HepG2 (cell line): ENCODE data around the gene FOLR1. TPM values are rescaled to one million over a fixed set of nuclear protein-coding genes. Genes with fewer than 3 reads are reported as not detected.

ENCODE experiments used
- EEA1 ChIP-seq: sonication (generic); formaldehyde crosslinking; IDR thresholded peaks from 2 replicates; pipeline ENCODE4 v1.5.1; 2020; ENCODE audit warnings: mild to moderate bottlenecking, missing genetic modification reagents, borderline replicate concordance
- FOXJ3 ChIP-seq: sonication (generic); formaldehyde crosslinking; IDR thresholded peaks from 2 replicates; pipeline ENCODE4 v1.4.0; 2020; ENCODE audit warnings: missing genetic modification reagents, mild to moderate bottlenecking, borderline replicate concordance
- HNRNPK ChIP-seq: fragments of 200-400 bp; formaldehyde crosslinking; IDR thresholded peaks from 2 replicates; pipeline ENCODE4 v1.6.1; 2018; ENCODE audit warnings: low read length, low read depth, moderate library complexity, mild to moderate bottlenecking; ENCODE audit not compliant: poor library complexity, severe bottlenecking
- HOXA3 ChIP-seq: sonication (generic); formaldehyde crosslinking; IDR thresholded peaks from 2 replicates; pipeline ENCODE4 v1.5.0; 2020; ENCODE audit warnings: missing genetic modification reagents
- IKZF4 ChIP-seq: sonication (generic); formaldehyde crosslinking; IDR thresholded peaks from 2 replicates; pipeline ENCODE4 v1.5.1; 2020; ENCODE audit warnings: borderline replicate concordance, mild to moderate bottlenecking, low read depth, missing genetic modification reagents; ENCODE audit errors: not compliant biosample characterization
- MEIS2 ChIP-seq: sonication (generic); formaldehyde crosslinking; IDR thresholded peaks from 2 replicates; pipeline ENCODE4 v1.9.0; 2021; ENCODE audit warnings: mild to moderate bottlenecking, missing genetic modification reagents
- RBM22 ChIP-seq: fragments of 200-400 bp; formaldehyde crosslinking; optimal IDR thresholded peaks from 2 replicates; pipeline ENCODE3; 2017; ENCODE audit warnings: mild to moderate bottlenecking, low read length, moderate library complexity
- REXO4 ChIP-seq: sonication (generic); formaldehyde crosslinking; IDR thresholded peaks from 2 replicates; pipeline ENCODE4 v1.8.0; 2022; ENCODE audit warnings: missing genetic modification reagents, mild to moderate bottlenecking, borderline replicate concordance
- TBX2 ChIP-seq: sonication (generic); formaldehyde crosslinking; IDR thresholded peaks from 2 replicates; pipeline ENCODE4 v1.5.0; 2020; ENCODE audit warnings: missing genetic modification reagents, mild to moderate bottlenecking, borderline replicate concordance
- ZFAT ChIP-seq: sonication (generic); formaldehyde crosslinking; conservative IDR thresholded peaks from 2 replicates; pipeline ENCODE4 v1.8.1; 2023; ENCODE audit warnings: missing genetic modification reagents, inconsistent platforms
- ZFP90 ChIP-seq: sonication (generic); formaldehyde crosslinking; IDR thresholded peaks from 2 replicates; pipeline ENCODE4 v1.8.0; 2022; ENCODE audit warnings: missing genetic modification reagents, mild to moderate bottlenecking, inconsistent platforms, borderline replicate concordance
- ZNF292 ChIP-seq: sonication (generic); formaldehyde crosslinking; IDR thresholded peaks from 2 replicates; pipeline ENCODE4 v1.8.1; 2022; ENCODE audit warnings: mild to moderate bottlenecking, low read depth, missing genetic modification reagents, borderline replicate concordance
- ZNF431 ChIP-seq: sonication (generic); formaldehyde crosslinking; IDR thresholded peaks from 2 replicates; pipeline ENCODE4 v1.9.0; 2022; ENCODE audit warnings: missing genetic modification reagents, low read depth, mild to moderate bottlenecking, borderline replicate concordance
- ZNF567 ChIP-seq: sonication (generic); formaldehyde crosslinking; IDR thresholded peaks from 2 replicates; pipeline ENCODE4 v1.8.1; 2023; ENCODE audit warnings: mild to moderate bottlenecking, missing genetic modification reagents, borderline replicate concordance
- ZNF747 ChIP-seq: sonication (generic); formaldehyde crosslinking; IDR thresholded peaks from 2 replicates; pipeline ENCODE4 v1.8.1; 2023; ENCODE audit warnings: missing genetic modification reagents, mild to moderate bottlenecking, borderline replicate concordance
- ZNF781 ChIP-seq: sonication (generic); formaldehyde crosslinking; IDR thresholded peaks from 2 replicates; pipeline ENCODE4 v1.5.1; 2020; ENCODE audit warnings: borderline replicate concordance, mild to moderate bottlenecking, missing genetic modification reagents; ENCODE audit errors: not compliant biosample characterization
- ZNF784 ChIP-seq: sonication (generic); formaldehyde crosslinking; IDR thresholded peaks from 2 replicates; pipeline ENCODE4 v1.5.1; 2020; ENCODE audit warnings: missing genetic modification reagents, mild to moderate bottlenecking, borderline replicate concordance
- polyA plus RNA-seq, 8 experiments: library from polyadenylated mRNA; depleted of rRNA in 3 of 8; stranded (reverse) in 7 of 8; unstranded in 1 of 8; fragments of >200 nt; fragmentation: Illumina TruSeq in 4 of 8; extraction: Trizol in 4 of 8; gene quantifications; 2 replicates each; pipeline versions ENCODE4 v1.2.1 to v1.2.3, GENCODE V29; 2011 to 2016; ENCODE audit warnings: low read depth in 4 of 8, missing spikeins in 1 of 8, mixed read lengths in 1 of 8; ENCODE audit not compliant: insufficient read depth in 1 of 8
- total RNA-seq, 5 experiments: library from RNA; depleted of rRNA; stranded (reverse); fragments of >200 nt; fragmentation: Illumina TruSeq; extraction: Trizol; gene quantifications; 2 replicates each; pipeline ENCODE4 v1.2.3, GENCODE V29; 2016; ENCODE audit warnings: low read depth in 1 of 5
- TF ChIP-seq, protein P1 (sequence below): sonication (generic); formaldehyde crosslinking; IDR thresholded peaks from one replicate; pipeline ENCODE4 v1.5.1; 2020; ENCODE audit warnings: mild to moderate bottlenecking, missing genetic modification reagents; ENCODE audit errors: not compliant biosample characterization

The FOLR1 gene
- total and polyA plus RNA-seq, 2 of the 13 experiments (the other 11 are each of a cell fraction or from before 2014, with no cell fraction given): 0.20 TPM; not detected in 1

DNA sequence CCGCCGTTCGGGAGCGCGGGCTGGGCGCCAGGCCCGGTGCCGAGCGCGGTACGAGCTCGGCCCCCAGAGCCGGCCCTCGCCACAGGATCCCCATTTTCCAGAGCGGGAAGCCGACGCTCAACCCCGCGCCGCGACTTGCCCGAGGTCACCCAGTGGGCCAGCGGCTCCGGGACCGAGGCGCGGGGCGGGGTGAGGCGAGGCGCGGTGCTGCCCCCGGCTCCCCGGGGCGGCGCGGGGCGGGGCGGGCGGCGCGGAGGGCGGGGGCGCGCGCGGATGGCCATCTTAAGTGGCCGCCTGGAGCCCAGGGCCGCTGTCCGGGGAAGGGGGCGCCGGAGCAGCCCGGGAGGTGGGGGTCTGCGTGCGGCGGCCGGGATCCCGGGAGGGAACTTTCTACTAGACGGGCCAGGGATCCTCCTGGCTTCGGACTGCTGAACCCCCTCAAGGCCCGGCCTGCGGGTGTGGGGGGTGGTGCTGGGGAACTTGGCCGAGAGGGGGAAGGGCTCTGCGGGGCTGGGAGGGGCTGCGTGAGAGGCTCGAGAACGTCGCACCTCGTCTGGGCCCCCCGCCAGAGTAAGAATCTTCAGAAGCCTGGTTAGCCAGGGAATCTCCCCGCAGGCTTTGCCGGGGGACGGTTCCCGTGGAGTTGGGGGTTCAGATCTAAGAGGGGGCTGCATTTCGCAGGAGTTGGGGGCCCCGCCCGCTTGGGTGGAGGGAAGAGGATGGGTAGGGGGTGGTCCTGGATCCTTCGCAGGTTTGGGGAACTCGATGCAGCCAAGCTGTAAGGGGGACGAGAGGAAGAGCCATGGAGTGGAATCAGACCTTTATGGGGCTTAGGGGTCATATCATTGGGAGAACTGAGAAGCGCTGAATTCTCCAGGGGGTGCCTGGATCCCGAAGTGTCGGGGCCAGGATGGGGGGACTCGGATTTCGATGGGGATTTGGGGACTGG, 31.9 kb downstream of the FOLR1 start (continued):
- TF ChIP-seq, protein P1, sequence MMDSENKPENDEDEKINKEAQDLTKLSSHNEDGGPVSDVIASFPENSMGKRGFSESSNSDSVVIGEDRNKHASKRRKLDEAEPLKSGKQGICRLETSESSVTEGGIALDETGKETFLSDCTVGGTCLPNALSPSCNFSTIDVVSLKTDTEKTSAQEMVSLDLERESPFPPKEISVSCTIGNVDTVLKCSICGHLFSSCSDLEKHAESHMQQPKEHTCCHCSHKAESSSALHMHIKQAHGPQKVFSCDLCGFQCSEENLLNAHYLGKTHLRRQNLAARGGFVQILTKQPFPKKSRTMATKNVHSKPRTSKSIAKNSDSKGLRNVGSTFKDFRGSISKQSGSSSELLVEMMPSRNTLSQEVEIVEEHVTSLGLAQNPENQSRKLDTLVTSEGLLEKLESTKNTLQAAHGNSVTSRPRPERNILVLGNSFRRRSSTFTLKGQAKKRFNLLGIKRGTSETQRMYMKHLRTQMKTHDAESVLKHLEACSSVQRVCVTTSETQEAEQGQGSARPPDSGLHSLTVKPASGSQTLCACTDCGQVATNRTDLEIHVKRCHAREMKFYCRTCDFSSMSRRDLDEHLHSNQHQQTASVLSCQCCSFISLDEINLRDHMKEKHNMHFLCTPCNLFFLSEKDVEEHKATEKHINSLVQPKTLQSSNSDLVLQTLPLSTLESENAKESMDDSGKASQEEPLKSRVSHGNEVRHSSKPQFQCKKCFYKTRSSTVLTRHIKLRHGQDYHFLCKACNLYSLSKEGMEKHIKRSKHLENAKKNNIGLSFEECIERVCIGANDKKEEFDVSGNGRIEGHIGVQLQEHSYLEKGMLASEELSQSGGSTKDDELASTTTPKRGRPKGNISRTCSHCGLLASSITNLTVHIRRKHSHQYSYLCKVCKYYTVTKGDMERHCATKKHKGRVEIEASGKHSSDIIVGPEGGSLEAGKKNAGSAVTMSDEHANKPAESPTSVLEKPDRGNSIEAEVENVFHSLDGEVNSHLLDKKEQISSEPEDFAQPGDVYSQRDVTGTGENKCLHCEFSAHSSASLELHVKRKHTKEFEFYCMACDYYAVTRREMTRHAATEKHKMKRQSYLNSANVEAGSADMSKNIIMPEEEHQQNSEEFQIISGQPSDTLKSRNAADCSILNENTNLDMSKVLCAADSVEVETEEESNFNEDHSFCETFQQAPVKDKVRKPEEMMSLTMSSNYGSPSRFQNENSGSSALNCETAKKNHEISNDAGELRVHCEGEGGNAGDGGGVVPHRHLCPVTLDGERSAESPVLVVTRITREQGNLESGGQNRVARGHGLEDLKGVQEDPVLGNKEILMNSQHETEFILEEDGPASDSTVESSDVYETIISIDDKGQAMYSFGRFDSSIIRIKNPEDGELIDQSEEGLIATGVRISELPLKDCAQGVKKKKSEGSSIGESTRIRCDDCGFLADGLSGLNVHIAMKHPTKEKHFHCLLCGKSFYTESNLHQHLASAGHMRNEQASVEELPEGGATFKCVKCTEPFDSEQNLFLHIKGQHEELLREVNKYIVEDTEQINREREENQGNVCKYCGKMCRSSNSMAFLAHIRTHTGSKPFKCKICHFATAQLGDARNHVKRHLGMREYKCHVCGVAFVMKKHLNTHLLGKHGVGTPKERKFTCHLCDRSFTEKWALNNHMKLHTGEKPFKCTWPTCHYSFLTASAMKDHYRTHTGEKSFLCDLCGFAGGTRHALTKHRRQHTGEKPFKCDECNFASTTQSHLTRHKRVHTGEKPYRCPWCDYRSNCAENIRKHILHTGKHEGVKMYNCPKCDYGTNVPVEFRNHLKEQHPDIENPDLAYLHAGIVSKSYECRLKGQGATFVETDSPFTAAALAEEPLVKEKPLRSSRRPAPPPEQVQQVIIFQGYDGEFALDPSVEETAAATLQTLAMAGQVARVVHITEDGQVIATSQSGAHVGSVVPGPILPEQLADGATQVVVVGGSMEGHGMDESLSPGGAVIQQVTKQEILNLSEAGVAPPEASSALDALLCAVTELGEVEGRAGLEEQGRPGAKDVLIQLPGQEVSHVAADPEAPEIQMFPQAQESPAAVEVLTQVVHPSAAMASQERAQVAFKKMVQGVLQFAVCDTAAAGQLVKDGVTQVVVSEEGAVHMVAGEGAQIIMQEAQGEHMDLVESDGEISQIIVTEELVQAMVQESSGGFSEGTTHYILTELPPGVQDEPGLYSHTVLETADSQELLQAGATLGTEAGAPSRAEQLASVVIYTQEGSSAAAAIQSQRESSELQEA: no peak
- no peak for TF ChIP-seq ZFAT (CRISPR knock-in tag)
- no peak for TF ChIP-seq ZNF567 (CRISPR knock-in tag)
- TF ChIP-seq TBX2 (CRISPR knock-in tag): no peak; the same call in 1 of the 2 replicates
- TF ChIP-seq FOXJ3 (CRISPR knock-in tag): no peak
- no peak for TF ChIP-seq ZNF781 (CRISPR knock-in tag)
- TF ChIP-seq REXO4 (CRISPR knock-in tag): no peak
- TF ChIP-seq ZNF431 (CRISPR knock-in tag): no peak
- no peak for TF ChIP-seq HNRNPK
- no peak for TF ChIP-seq ZNF292 (CRISPR knock-in tag)
- peak; percentile 23 for TF ChIP-seq IKZF4 (CRISPR knock-in tag)
- no peak for TF ChIP-seq ZNF784 (CRISPR knock-in tag)
- 0 out of 2 replicates have a peak, but pooled peaks have one; percentile 14 for TF ChIP-seq MEIS2 (CRISPR knock-in tag)
- TF ChIP-seq ZFP90 (CRISPR knock-in tag): no peak
- TF ChIP-seq ZNF747 (CRISPR knock-in tag): no peak
- TF ChIP-seq EEA1: no peak
- TF ChIP-seq RBM22: no peak
- no peak for TF ChIP-seq HOXA3 (CRISPR knock-in tag)
